GM23338 (cell line): Measurements from ENCODE around the gene CGB1. TPM values are rescaled to one million over a fixed set of nuclear protein-coding genes. Genes with fewer than 3 reads are reported as not detected.

ENCODE experiments used
- ATAC-seq: fragments of 200-7000 bp; cut with Tn5 transposase; 3 replicates; pipeline ENCODE4 v1.9.1; 2020
- DNase-seq: peaks from one replicate; pipeline ENCODE4 v3.0.0-alpha.2; 2015; ENCODE audit warnings: low spot score
- H2AFZ ChIP-seq: fragments of 200-600 bp; sonication (generic); 2 replicates; pipeline ENCODE4 v1.8.0; 2016; ENCODE audit warnings: antibody characterized with exemption, mild to moderate bottlenecking, moderate library complexity
- H3F3A ChIP-seq: fragments of 200-600 bp; sonication (generic); replicated peaks from 2 replicates; pipeline ENCODE4 v1.8.0; 2017; ENCODE audit warnings: antibody characterized with exemption, mixed run types, low read depth
- H3K27ac ChIP-seq: fragments of 200-600 bp; sonication (generic); 2 replicates; pipeline ENCODE4 v1.6.1; 2016; ENCODE audit warnings: low read depth
- H3K27me3 ChIP-seq: fragments of 200-600 bp; sonication (generic); 2 replicates; pipeline ENCODE4 v1.8.0; 2016; ENCODE audit warnings: mild to moderate bottlenecking, mixed run types, moderate library complexity; ENCODE audit not compliant: insufficient read depth
- H3K36me3 ChIP-seq: fragments of 200-600 bp; sonication (generic); 2 replicates; pipeline ENCODE4 v1.8.0; 2016; ENCODE audit warnings: mild to moderate bottlenecking; ENCODE audit not compliant: insufficient read depth
- H3K4me1 ChIP-seq: fragments of 200-600 bp; sonication (generic); 2 replicates; pipeline ENCODE4 v1.8.0; 2016; ENCODE audit warnings: mild to moderate bottlenecking, moderate library complexity; ENCODE audit not compliant: insufficient read depth
- H3K4me2 ChIP-seq: fragments of 200-600 bp; sonication (generic); 2 replicates; pipeline ENCODE4 v1.7.1; 2017; ENCODE audit warnings: mixed run types
- H3K4me3 ChIP-seq: fragments of 200-600 bp; sonication (generic); 2 replicates; pipeline ENCODE4 v1.6.1; 2016; ENCODE audit warnings: mixed run types
- H3K79me2 ChIP-seq: fragments of 200-600 bp; sonication (generic); replicated peaks from 2 replicates; pipeline ENCODE4 v1.8.0; 2017; ENCODE audit warnings: mild to moderate bottlenecking; ENCODE audit not compliant: insufficient read depth
- H3K9me2 ChIP-seq: fragments of 200-600 bp; sonication (generic); 2 replicates; pipeline ENCODE4 v1.8.0; 2017; ENCODE audit not compliant: insufficient read depth
- H4K20me1 ChIP-seq: fragments of 200-600 bp; sonication (generic); replicated peaks from 2 replicates; pipeline ENCODE4 v1.8.0; 2017; ENCODE audit warnings: mild to moderate bottlenecking; ENCODE audit not compliant: insufficient read depth
- H3K27ac Mint-ChIP-seq: 2 replicates; pipeline ENCODE4 v1.8.0; 2020; ENCODE audit warnings: inconsistent platforms, mild to moderate bottlenecking, moderate library complexity, mixed read lengths
- H3K27me3 Mint-ChIP-seq: 3 replicates; pipeline ENCODE4 v1.8.0; 2022; ENCODE audit warnings: low read depth, mild to moderate bottlenecking, moderate library complexity, mixed read lengths, inconsistent platforms; ENCODE audit not compliant: insufficient read depth, poor library complexity
- H3K36me3 Mint-ChIP-seq: 3 replicates; pipeline ENCODE4 v1.8.0; 2021; ENCODE audit warnings: low read depth, mild to moderate bottlenecking, inconsistent platforms, moderate library complexity, mixed read lengths
- H3K4me1 Mint-ChIP-seq: 3 replicates; pipeline ENCODE4 v1.8.0; 2020; ENCODE audit warnings: mild to moderate bottlenecking, inconsistent platforms, mixed read lengths
- H3K4me3 Mint-ChIP-seq: 3 replicates; pipeline ENCODE4 v1.8.0; 2021; ENCODE audit warnings: moderate library complexity, mild to moderate bottlenecking, inconsistent platforms, mixed read lengths
- H3K9me3 Mint-ChIP-seq: 3 replicates; pipeline ENCODE4 v1.8.0; 2020; ENCODE audit warnings: moderate library complexity, mild to moderate bottlenecking, inconsistent platforms, mixed read lengths
- CREB1 ChIP-seq: fragments of 250-450 bp; sonication (Bioruptor Pico); IDR thresholded peaks from 2 replicates; pipeline ENCODE4 v1.5.0; 2020; ENCODE audit warnings: low read depth, mild to moderate bottlenecking, moderate library complexity
- CTCF ChIP-seq, 2 experiments: fragments of 200-600 bp in 1 of 2; sonication (generic) in 1 of 2; conservative IDR thresholded peaks; 2 replicates each; pipeline versions ENCODE4 v1.5.1 to v1.6.1; 2016 to 2017; ENCODE audit warnings: antibody characterized with exemption in 2 of 2, low read depth in 2 of 2, mild to moderate bottlenecking in 2 of 2, moderate library complexity in 1 of 2
- ETS1 ChIP-seq: IDR thresholded peaks from 2 replicates; pipeline ENCODE4 v1.6.1; 2016; ENCODE audit warnings: antibody characterized with exemption
- EZH2 ChIP-seq: fragments of 200-600 bp; sonication (generic); IDR thresholded peaks from one replicate; pipeline ENCODE4 v1.8.0; 2017; ENCODE audit warnings: antibody characterized with exemption, mild to moderate bottlenecking, low read depth; ENCODE audit not compliant: unreplicated experiment
- EZH2phosphoT487 ChIP-seq: fragments of 200-600 bp; sonication (generic); IDR thresholded peaks from one replicate; pipeline ENCODE4 v1.8.1; 2018; ENCODE audit warnings: antibody characterized with exemption; ENCODE audit not compliant: unreplicated experiment
- NANOG ChIP-seq: IDR thresholded peaks from 2 replicates; pipeline ENCODE4 v1.6.1; 2016; ENCODE audit warnings: antibody characterized with exemption, borderline replicate concordance
- POLR2AphosphoS5 ChIP-seq: IDR thresholded peaks from 2 replicates; pipeline ENCODE4 v1.6.1; 2016; ENCODE audit warnings: antibody characterized with exemption, low read depth
- REST ChIP-seq: IDR thresholded peaks from one replicate; pipeline ENCODE4 v1.6.1; 2018; ENCODE audit warnings: antibody characterized with exemption; ENCODE audit not compliant: unreplicated experiment
- ZNF114 ChIP-seq: fragments of 250-450 bp; sonication (Bioruptor Pico); IDR thresholded peaks from 2 replicates; pipeline ENCODE4 v1.5.0; 2020; ENCODE audit warnings: mild to moderate bottlenecking, moderate library complexity
- ZNF331 ChIP-seq: fragments of 250-450 bp; sonication (Bioruptor Pico); IDR thresholded peaks from 2 replicates; pipeline ENCODE4 v1.5.0; 2020; ENCODE audit warnings: low read depth, mild to moderate bottlenecking, moderate library complexity
- ZNF462 ChIP-seq: fragments of 250-450 bp; sonication (Bioruptor Pico); IDR thresholded peaks from 2 replicates; pipeline ENCODE4 v1.5.0; 2020; ENCODE audit warnings: mild to moderate bottlenecking, moderate library complexity
- polyA plus RNA-seq: library from polyadenylated mRNA; unstranded; fragments of >200 nt; fragmentation: Nextera tagmentation; extraction: Ambion mirVana; gene quantifications from 2 replicates; pipeline ENCODE4 v1.2.1, GENCODE V29; 2016
- total RNA-seq: library from RNA; depleted of rRNA; stranded (reverse); fragments of >200 nt; shearing (Covaris generic); gene quantifications from 2 replicates; pipeline ENCODE4 v1.2.3, GENCODE V29; 2014

CGB1 gene
- total and polyA plus RNA-seq, 2 experiments from 2014 or later = 0.52 TPM; not detected in 1

GRCh38 chr19:49085868-49086232, 49.2 kb upstream of the CGB1 start (continued):
- no peak for TF ChIP-seq REST
- no peak for TF ChIP-seq ZNF331 (CRISPR knock-in tag)
- no peak for TF ChIP-seq POLR2AphosphoS5

GRCh38 chr19:49085020-49085867, 48.5 kb upstream of the CGB1 start, which contains the start of gene SNRNP70:
Gene SNRNP70 (plus strand): TSS chr19:49085451. CDS start chr19:49086415, 964 bp downstream.
- Histone ChIP-seq H3K4me2 (peak within 1 kb of the TSS; percentile 89), H3F3A (peaks cover 14% of the 10 kb centered on the region), H4K20me1 (peaks cover 35% of the 10 kb centered on the region), H3K27ac (peak within 1 kb of the TSS; percentile 93), H2AFZ (peak within 1 kb of the TSS; percentile 94), H3K79me2 (peaks cover 44% of the 10 kb centered on the region), H3K9me2 (no peaks in the 10 kb centered on the region), H3K36me3 (peaks cover 29% of the 10 kb centered on the region), H3K27me3 (no peaks in the 10 kb centered on the region), H3K4me1 (peaks cover 13% of the 10 kb centered on the region), H3K4me3 (peak within 1 kb of the TSS; percentile 86)
- Mint-ChIP-seq H3K9me3 (peaks cover 3% of the 10 kb centered on the region; the same call in 2 of the 3 replicates), H3K27ac (peak within 1 kb of the TSS; percentile 96), H3K36me3 (peaks cover 38% of the 10 kb centered on the region), H3K4me1 (peaks cover 16% of the 10 kb centered on the region), H3K4me3 (peak within 1 kb of the TSS; percentile 98), H3K27me3 (peaks cover 14% of the 10 kb centered on the region)
- DNase-seq (peak; percentile 100), ATAC-seq (peak; percentile 91)
- peak; percentile 15; the same call in 1 of the 2 replicates for TF ChIP-seq ETS1
- TF ChIP-seq ZNF114 (CRISPR knock-in tag) = no peak
- TF ChIP-seq CREB1 (CRISPR knock-in tag) = peak; percentile 80
- TF ChIP-seq EZH2 = no peak
- TF ChIP-seq ZNF331 (CRISPR knock-in tag) = no peak
- no peak for TF ChIP-seq NANOG
- TF ChIP-seq ZNF462 = no peak
- TF ChIP-seq CTCF (conservative IDR thresholded peaks at IDR 0.05; ENCODE audit: low read depth in 2 of 2) = no peak
- no peak for TF ChIP-seq EZH2phosphoT487
